ENCODE measurements around the gene PLEKHB2.
A peak's percentile ranks its signal among the peaks of the same experiment; 100 is the strongest.

DNA sequence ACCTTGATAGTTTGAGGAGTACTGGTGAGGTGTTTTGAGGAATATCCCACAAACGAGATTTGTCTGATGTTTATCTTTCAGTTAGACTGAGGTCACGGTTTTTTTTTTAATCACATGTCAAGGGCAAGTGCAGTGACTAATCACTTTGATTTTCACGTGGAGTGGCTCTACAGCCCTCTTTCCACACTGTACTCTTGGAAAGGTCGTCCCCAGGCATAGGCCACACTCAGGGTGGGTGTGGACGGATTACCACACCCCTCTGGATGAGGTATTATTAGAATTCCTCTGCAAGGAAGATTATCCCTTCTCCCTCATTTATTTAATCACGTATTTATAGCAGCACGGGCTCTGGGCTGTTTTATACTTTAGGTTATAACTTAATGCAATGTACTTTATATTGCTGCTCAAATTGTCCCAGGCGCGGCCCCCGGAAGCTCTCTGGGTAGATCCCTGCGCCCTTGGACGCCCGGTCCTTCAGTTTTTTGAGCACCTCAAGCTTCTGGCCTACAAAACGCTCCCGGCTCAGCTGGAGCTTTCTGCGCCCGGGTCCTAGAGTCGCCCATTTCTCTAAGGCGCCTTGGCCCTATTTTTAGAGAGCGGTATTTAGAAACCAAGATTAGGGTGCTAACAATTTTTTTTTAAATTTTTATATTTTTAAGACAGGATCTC, 515 bp upstream of the PLEKHB2 start:
- TF ChIP-seq, protein P1, sequence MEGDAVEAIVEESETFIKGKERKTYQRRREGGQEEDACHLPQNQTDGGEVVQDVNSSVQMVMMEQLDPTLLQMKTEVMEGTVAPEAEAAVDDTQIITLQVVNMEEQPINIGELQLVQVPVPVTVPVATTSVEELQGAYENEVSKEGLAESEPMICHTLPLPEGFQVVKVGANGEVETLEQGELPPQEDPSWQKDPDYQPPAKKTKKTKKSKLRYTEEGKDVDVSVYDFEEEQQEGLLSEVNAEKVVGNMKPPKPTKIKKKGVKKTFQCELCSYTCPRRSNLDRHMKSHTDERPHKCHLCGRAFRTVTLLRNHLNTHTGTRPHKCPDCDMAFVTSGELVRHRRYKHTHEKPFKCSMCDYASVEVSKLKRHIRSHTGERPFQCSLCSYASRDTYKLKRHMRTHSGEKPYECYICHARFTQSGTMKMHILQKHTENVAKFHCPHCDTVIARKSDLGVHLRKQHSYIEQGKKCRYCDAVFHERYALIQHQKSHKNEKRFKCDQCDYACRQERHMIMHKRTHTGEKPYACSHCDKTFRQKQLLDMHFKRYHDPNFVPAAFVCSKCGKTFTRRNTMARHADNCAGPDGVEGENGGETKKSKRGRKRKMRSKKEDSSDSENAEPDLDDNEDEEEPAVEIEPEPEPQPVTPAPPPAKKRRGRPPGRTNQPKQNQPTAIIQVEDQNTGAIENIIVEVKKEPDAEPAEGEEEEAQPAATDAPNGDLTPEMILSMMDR (IDR thresholded peaks at IDR 0.05), result no peak
- TF ChIP-seq POLR2A (IDR thresholded peaks at IDR 0.05) (no peak), POLR2AphosphoS5 (IDR thresholded peaks at IDR 0.05) (peak in 1 of 4 donors; percentile 71), EP300 (IDR thresholded peaks at IDR 0.05) (no peak)

Data from sigmoid colon (tissue), 4 donors.